Measurements from ENCODE around the gene SDF4. TPM values are rescaled to one million over a fixed set of nuclear protein-coding genes. Genes with fewer than 3 reads are reported as not detected.
A peak's percentile ranks its signal among the peaks of the same experiment; 100 is the strongest.

Gene SDF4
- total RNA-seq, 4 donors from 2014 or later, result 51.0 to 94.2 (median 79.4) TPM

DNA sequence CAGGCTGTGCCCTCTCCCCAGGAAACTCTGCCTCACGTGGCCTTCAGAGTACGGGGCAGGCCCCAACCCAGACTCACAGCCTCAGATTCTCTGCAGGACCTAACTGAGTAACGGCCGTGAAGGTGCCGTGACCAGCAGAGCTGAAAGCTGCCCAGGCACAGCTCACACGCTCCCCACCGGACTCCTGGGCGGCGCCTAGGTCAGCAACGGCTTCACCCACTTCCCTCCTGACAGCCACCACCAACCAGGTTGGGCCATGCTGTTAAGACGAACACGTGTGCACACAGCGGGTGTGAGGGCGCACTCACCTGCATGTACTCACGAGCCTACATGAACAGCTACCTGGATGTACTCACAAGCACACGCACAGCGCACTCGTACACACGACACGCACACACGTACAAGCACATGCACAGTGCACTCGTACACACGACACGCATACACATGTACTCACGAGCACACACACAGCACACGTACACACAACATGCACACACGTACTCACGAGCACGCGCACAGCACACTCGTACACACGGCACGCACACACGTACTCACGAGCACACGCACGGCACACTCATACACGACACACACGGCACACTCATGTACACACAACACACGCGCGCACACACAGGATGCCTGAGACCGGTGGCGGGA, 9.1 kb downstream of the SDF4 start:
- peaks cover 0 to 6% of the 10 kb centered on the region in 2 donors for H3K4me1 ChIP-seq
- peaks cover 0 to 64% of the 10 kb centered on the region in 2 donors for H3K36me3 ChIP-seq
- no peak for DNase-seq
- TF ChIP-seq POLR2A (IDR thresholded peaks at IDR 0.05), result no peak
- TF ChIP-seq, protein P1, sequence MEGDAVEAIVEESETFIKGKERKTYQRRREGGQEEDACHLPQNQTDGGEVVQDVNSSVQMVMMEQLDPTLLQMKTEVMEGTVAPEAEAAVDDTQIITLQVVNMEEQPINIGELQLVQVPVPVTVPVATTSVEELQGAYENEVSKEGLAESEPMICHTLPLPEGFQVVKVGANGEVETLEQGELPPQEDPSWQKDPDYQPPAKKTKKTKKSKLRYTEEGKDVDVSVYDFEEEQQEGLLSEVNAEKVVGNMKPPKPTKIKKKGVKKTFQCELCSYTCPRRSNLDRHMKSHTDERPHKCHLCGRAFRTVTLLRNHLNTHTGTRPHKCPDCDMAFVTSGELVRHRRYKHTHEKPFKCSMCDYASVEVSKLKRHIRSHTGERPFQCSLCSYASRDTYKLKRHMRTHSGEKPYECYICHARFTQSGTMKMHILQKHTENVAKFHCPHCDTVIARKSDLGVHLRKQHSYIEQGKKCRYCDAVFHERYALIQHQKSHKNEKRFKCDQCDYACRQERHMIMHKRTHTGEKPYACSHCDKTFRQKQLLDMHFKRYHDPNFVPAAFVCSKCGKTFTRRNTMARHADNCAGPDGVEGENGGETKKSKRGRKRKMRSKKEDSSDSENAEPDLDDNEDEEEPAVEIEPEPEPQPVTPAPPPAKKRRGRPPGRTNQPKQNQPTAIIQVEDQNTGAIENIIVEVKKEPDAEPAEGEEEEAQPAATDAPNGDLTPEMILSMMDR (IDR thresholded peaks at IDR 0.05 in 4 of 5, conservative IDR thresholded peaks at IDR 0.05 in 1 of 5), result no peak
- no peak overlapping the region for H3K27ac ChIP-seq
- H3K9me3 ChIP-seq, result no peaks in the 10 kb centered on the region
- intact Hi-C loops (cut with DNase I; ENCODE audit: low total_unique reads) (no loop called here), in situ Hi-C loops (cut with MboI; ENCODE audit: low sequenced_read_pairs in 4 of 4) (no loop called here)
- no peak overlapping the region for H3K4me3 ChIP-seq
- H3K27me3 ChIP-seq, result no peaks in the 10 kb centered on the region
- no peak for ATAC-seq

DNA sequence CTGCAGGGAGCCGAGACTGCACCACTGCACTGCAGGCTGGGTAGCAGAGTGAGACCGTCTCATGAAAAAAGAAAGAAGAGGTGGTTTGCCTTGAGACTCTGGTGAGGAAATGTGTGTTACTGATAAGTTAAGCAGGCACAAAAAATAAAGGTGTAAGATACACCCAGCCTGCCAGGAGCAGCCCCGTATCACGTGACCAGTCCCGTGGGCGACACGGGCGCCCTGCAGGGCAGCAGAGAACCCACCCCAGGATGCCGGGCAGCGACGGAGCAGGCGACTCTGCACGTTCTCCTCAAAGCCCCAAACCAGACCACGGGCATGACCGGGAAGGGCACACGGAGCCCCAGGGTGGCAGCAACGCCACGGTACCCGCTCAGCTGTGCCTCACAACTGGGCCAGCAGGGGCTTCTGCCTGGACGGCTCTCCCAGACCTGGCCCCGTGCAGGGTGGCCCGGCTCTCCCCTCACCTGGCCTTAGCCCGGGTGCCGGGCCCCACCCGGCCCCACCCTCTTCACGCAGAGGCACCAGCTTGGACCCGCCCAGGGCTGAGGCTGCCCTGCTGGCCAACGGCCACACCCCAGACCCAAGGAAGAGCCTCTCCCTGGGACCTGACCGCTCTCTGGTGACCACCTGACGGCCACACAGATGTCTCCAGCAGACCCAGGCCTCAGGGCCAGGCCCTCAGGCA, 9.8 kb downstream of the SDF4 start:
- no peaks in the 10 kb centered on the region for H3K27me3 ChIP-seq
- ATAC-seq (no peak), DNase-seq (no peak)
- peaks cover 0 to 6% of the 10 kb centered on the region in 2 donors for H3K4me1 ChIP-seq
- in situ Hi-C loops (cut with MboI; ENCODE audit: low sequenced_read_pairs in 4 of 4), result no loop called here
- no peaks in the 10 kb centered on the region for H3K9me3 ChIP-seq
- intact Hi-C loops (cut with DNase I; ENCODE audit: low total_unique reads), result no loop called here
- TF ChIP-seq POLR2A (IDR thresholded peaks at IDR 0.05), result no peak
- TF ChIP-seq, protein P1 (IDR thresholded peaks at IDR 0.05 in 4 of 5, conservative IDR thresholded peaks at IDR 0.05 in 1 of 5), result no peak
- H3K4me3 ChIP-seq, result no peak overlapping the region
- peaks cover 0 to 64% of the 10 kb centered on the region in 2 donors for H3K36me3 ChIP-seq
- no peak overlapping the region for H3K27ac ChIP-seq

DNA sequence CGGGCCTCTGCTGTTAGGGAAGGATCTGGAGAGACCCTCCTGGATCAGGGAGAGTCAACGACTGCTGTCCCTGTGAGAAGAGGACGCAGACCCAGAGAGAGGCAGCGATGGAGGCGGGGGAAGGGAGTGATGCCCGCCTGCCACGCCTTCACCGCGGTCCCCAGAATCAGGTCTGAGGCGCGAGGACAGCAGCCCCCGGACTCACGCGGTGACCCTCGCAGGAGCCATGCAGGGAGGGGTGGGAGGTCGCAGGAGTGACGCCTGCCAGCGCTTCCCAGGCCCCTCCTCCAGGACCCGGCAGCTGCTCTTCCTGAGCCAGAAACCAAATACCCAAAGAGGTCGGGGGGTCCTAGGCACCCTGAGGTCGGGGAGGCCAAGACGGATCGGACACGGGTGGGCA, 11.6 kb downstream of the SDF4 start:
- H3K27ac ChIP-seq, result peak overlapping the region in 1 of 4 donors; percentile 55
- no peaks in the 10 kb centered on the region for H3K27me3 ChIP-seq
- H3K36me3 ChIP-seq, result peaks cover 0 to 72% of the 10 kb centered on the region in 2 donors
- ATAC-seq (no peak), DNase-seq (no peak)
- H3K4me3 ChIP-seq, result no peak overlapping the region
- TF ChIP-seq, protein P1 (IDR thresholded peaks at IDR 0.05 in 4 of 5, conservative IDR thresholded peaks at IDR 0.05 in 1 of 5), result no peak
- TF ChIP-seq POLR2A (IDR thresholded peaks at IDR 0.05), result no peak
- intact Hi-C loops (cut with DNase I; ENCODE audit: low total_unique reads), result no loop called here
- peaks cover 0 to 1% of the 10 kb centered on the region in 2 donors for H3K4me1 ChIP-seq
- in situ Hi-C loops (cut with MboI; ENCODE audit: low sequenced_read_pairs in 4 of 4), result no loop called here
- no peaks in the 10 kb centered on the region for H3K9me3 ChIP-seq

DNA sequence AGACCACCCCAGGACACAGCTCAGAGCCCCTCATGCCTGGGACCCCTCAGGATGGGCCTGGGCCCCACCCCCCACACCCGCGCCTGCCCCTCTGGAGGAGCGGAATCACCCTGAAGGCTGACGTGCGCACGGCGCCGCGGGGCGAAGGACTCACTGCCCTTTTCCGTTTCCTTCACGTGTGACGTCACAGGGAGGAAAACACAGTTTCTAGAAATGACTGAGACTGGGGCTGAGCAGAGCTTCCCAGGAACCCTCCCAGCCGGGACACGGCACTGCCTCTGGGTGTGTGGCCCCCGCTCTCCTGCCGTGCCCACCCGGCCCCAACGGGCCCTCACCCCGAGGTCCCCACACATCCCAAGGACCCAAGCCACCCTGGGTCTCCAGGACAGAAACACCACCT, 12.5 kb downstream of the SDF4 start:
- in situ Hi-C loops (cut with MboI; ENCODE audit: low sequenced_read_pairs in 4 of 4), result no loop called here
- ATAC-seq, result no peak
- Histone ChIP-seq H3K36me3 (peaks cover 0 to 68% of the 10 kb centered on the region in 2 donors), H3K27ac (peak overlapping the region in 1 of 4 donors; percentile 55), H3K4me3 (no peak overlapping the region), H3K9me3 (no peaks in the 10 kb centered on the region), H3K27me3 (no peaks in the 10 kb centered on the region), H3K4me1 (peaks cover 0 to 4% of the 10 kb centered on the region in 2 donors)
- TF ChIP-seq, protein P1 (IDR thresholded peaks at IDR 0.05 in 4 of 5, conservative IDR thresholded peaks at IDR 0.05 in 1 of 5), result no peak
- TF ChIP-seq POLR2A (IDR thresholded peaks at IDR 0.05), result no peak
- no peak for DNase-seq
- intact Hi-C loops (cut with DNase I; ENCODE audit: low total_unique reads), result no loop called here

All from gastrocnemius medialis (tissue), 4 donors.